ENCODE data around the gene MAP3K21. TPM values are rescaled to one million over a fixed set of nuclear protein-coding genes. Genes with fewer than 3 reads are reported as not detected.

MAP3K21 gene
- total RNA-seq, 6 experiments from 2014 or later = 0.06 to 0.09 (median 0.09) TPM; not detected in 3

GRCh38 chr1:233364695-233365539 is 37.4 kb downstream of the MAP3K21 start:
- H3K36me3 Mint-ChIP-seq (ENCODE audit: low read depth) = no peaks in the 10 kb centered on the region
- no peaks in the 10 kb centered on the region for H3K4me1 Mint-ChIP-seq (ENCODE audit: low read depth)
- H3K4me3 Mint-ChIP-seq = no peak overlapping the region
- H3K9me3 Mint-ChIP-seq = no peaks in the 10 kb centered on the region
- no peak overlapping the region for H3K27ac Mint-ChIP-seq
- peaks cover 6% of the 10 kb centered on the region; the same call in 1 of the 2 replicates for H3K27me3 Mint-ChIP-seq (ENCODE audit: insufficient read depth)
- TF ChIP-seq CTCF (IDR thresholded peaks at IDR 0.05) = peak; percentile 88
- peak; percentile 5 for DNase-seq

GRCh38 chr1:233366575-233366974 is 39.1 kb downstream of the MAP3K21 start:
- TF ChIP-seq CTCF (IDR thresholded peaks at IDR 0.05) = no peak

GRCh38 chr1:233367057-233367803 is 39.7 kb downstream of the MAP3K21 start:
- Mint-ChIP-seq H3K4me1 (ENCODE audit: low read depth) (no peaks in the 10 kb centered on the region), H3K27me3 (ENCODE audit: insufficient read depth) (0 out of 2 replicates have a peak, but pooled peaks cover under 1% of the 10 kb centered on the region), H3K36me3 (ENCODE audit: low read depth) (no peaks in the 10 kb centered on the region), H3K27ac (no peak overlapping the region), H3K4me3 (no peak overlapping the region), H3K9me3 (no peaks in the 10 kb centered on the region)
- no peak for DNase-seq
- TF ChIP-seq CTCF (IDR thresholded peaks at IDR 0.05) = no peak

More at GRCh38 chr1:233366575-233366974, 39.1 kb downstream of the MAP3K21 start:
- H3K27me3 Mint-ChIP-seq (ENCODE audit: insufficient read depth) = peaks cover 6% of the 10 kb centered on the region; the same call in 1 of the 2 replicates
- no peak overlapping the region for H3K27ac Mint-ChIP-seq
- H3K36me3 Mint-ChIP-seq (ENCODE audit: low read depth) = no peaks in the 10 kb centered on the region
- H3K9me3 Mint-ChIP-seq = no peaks in the 10 kb centered on the region
- H3K4me1 Mint-ChIP-seq (ENCODE audit: low read depth) = no peaks in the 10 kb centered on the region
- no peak overlapping the region for H3K4me3 Mint-ChIP-seq
- DNase-seq = no peak

- no peaks in the 10 kb centered on the region for H3K9me3 Mint-ChIP-seq
- H3K36me3 Mint-ChIP-seq (ENCODE audit: low read depth) = no peaks in the 10 kb centered on the region
- H3K4me1 Mint-ChIP-seq (ENCODE audit: low read depth) = no peaks in the 10 kb centered on the region
- no peak overlapping the region for H3K27ac Mint-ChIP-seq
- H3K4me3 Mint-ChIP-seq = no peak overlapping the region
- TF ChIP-seq CTCF (IDR thresholded peaks at IDR 0.05) = no peak
- no peak for DNase-seq
- no peaks in the 10 kb centered on the region for H3K27me3 Mint-ChIP-seq (ENCODE audit: insufficient read depth)
Observed at GRCh38 chr1:233368106-233368788, 40.7 kb downstream of the MAP3K21 start.

- no peaks in the 10 kb centered on the region for H3K36me3 Mint-ChIP-seq (ENCODE audit: low read depth)
- H3K4me1 Mint-ChIP-seq (ENCODE audit: low read depth) = no peaks in the 10 kb centered on the region; the same call in 1 of the 2 replicates
- no peak for DNase-seq
- no peak for TF ChIP-seq CTCF (IDR thresholded peaks at IDR 0.05)
- H3K4me3 Mint-ChIP-seq = no peak overlapping the region
- H3K27ac Mint-ChIP-seq = no peak overlapping the region
- no peaks in the 10 kb centered on the region for H3K27me3 Mint-ChIP-seq (ENCODE audit: insufficient read depth)
- no peaks in the 10 kb centered on the region for H3K9me3 Mint-ChIP-seq
Observed at GRCh38 chr1:233368789-233369130, 41.2 kb downstream of the MAP3K21 start.

Measured in HFFc6 (cell line).